IMR-90 (cell line): Measurements from ENCODE around the gene ANKRD44.
A peak's percentile ranks its signal among the peaks of the same experiment; 100 is the strongest.

Experiments used
- CEBPB ChIP-seq: IDR thresholded peaks from 2 replicates; pipeline ENCODE4 v1.6.1; 2012; ENCODE audit warnings: low read depth, low read length, improper control_type of control experiment
- CHD1 ChIP-seq: IDR thresholded peaks from 2 replicates; pipeline ENCODE4 v1.6.1; 2012; ENCODE audit warnings: low read depth, low read length, improper control_type of control experiment
- CTCF ChIP-seq: conservative IDR thresholded peaks from 2 replicates; pipeline ENCODE4 v1.5.1; 2012; ENCODE audit warnings: mild to moderate bottlenecking, low read depth, low read length, improper control_type of control experiment
- ELK1 ChIP-seq: fragments of 150-350 bp; IDR thresholded peaks from 2 replicates; pipeline ENCODE4 v1.6.1; 2016; ENCODE audit warnings: low read depth, mild to moderate bottlenecking, low read length, moderate library complexity, borderline replicate concordance
- MAFK ChIP-seq: IDR thresholded peaks from 2 replicates; pipeline ENCODE4 v1.6.1; 2012; ENCODE audit warnings: low read depth, low read length, improper control_type of control experiment
- NFE2L2 ChIP-seq: fragments of 150-350 bp; IDR thresholded peaks from 2 replicates; pipeline ENCODE4 v1.6.1; 2016; ENCODE audit warnings: low read depth, mild to moderate bottlenecking, low read length
- POLR2A ChIP-seq: IDR thresholded peaks from 2 replicates; pipeline ENCODE4 v1.6.1; 2012; ENCODE audit warnings: mild to moderate bottlenecking, low read depth, low read length
- RAD21 ChIP-seq: IDR thresholded peaks from 2 replicates; pipeline ENCODE4 v1.6.1; 2012; ENCODE audit warnings: low read length, improper control_type of control experiment
- RFX5 ChIP-seq: IDR thresholded peaks from 2 replicates; pipeline ENCODE4 v1.8.0; 2012; ENCODE audit warnings: low read depth, mild to moderate bottlenecking, low read length, moderate library complexity
- SMC3 ChIP-seq: fragments of 150-350 bp; IDR thresholded peaks from 2 replicates; pipeline ENCODE4 v1.6.1; 2016; ENCODE audit warnings: low read depth, mild to moderate bottlenecking, antibody characterized with exemption, low read length, moderate library complexity
- USF2 ChIP-seq: fragments of 150-350 bp; IDR thresholded peaks from 2 replicates; pipeline ENCODE4 v1.6.1; 2017; ENCODE audit warnings: mild to moderate bottlenecking, antibody characterized with exemption, low read length, low read depth

- TF ChIP-seq CTCF (no peak), POLR2A (no peak), RAD21 (no peak), SMC3 (no peak), CHD1 (no peak), CEBPB (peak; percentile 87), USF2 (no peak), ELK1 (no peak), NFE2L2 (no peak), MAFK (no peak), RFX5 (no peak)
These were observed 302.6 kb downstream of the ANKRD44 start for GRCh38 chr2:197007716-197008628.
